GM12891 (cell line): ENCODE data around the gene ZNF354C.

ENCODE experiments used
- PAX5 ChIP-seq: IDR thresholded peaks from 2 replicates; pipeline ENCODE4 v1.6.1; 2011; ENCODE audit warnings: low read length, moderate library complexity, mild to moderate bottlenecking; ENCODE audit not compliant: insufficient read depth, severe bottlenecking
- POLR2A ChIP-seq: IDR thresholded peaks from 2 replicates; pipeline ENCODE4 v1.6.1; 2011; ENCODE audit warnings: low read depth, low read length, control low read depth
- POLR2AphosphoS5 ChIP-seq: IDR thresholded peaks from 2 replicates; pipeline ENCODE4 v1.6.1; 2011; ENCODE audit warnings: low read depth, low read length, control low read depth
- SPI1 ChIP-seq: IDR thresholded peaks from 2 replicates; pipeline ENCODE4 v1.6.1; 2011; ENCODE audit warnings: low read depth, low read length, control low read depth
- TAF1 ChIP-seq: IDR thresholded peaks from 2 replicates; pipeline ENCODE4 v1.6.1; 2011; ENCODE audit warnings: low read depth, low read length, control low read depth

- TF ChIP-seq POLR2A: no peak
- no peak for TF ChIP-seq POLR2AphosphoS5
- TF ChIP-seq SPI1: no peak
- TF ChIP-seq TAF1: no peak
- no peak for TF ChIP-seq PAX5
These were observed 63.5 kb downstream of the ZNF354C start for GRCh38 chr5:179123491-179124272.
